Activated CD4-positive, CD25-positive, alpha-beta regulatory T cell (primary cell): ENCODE results near the gene MRPL19.
"Not testable (repeated sequence)": the region's sequence is repeated elsewhere in the genome, so short reads cannot be mapped to it uniquely, and the experiment has no call there.

Experiments
- DNase-seq, 4 experiments: peaks; one replicate each; lab custom pipeline; 2025; lab: John Stamatoyannopoulos, UW

MRPL19 gene

DNA sequence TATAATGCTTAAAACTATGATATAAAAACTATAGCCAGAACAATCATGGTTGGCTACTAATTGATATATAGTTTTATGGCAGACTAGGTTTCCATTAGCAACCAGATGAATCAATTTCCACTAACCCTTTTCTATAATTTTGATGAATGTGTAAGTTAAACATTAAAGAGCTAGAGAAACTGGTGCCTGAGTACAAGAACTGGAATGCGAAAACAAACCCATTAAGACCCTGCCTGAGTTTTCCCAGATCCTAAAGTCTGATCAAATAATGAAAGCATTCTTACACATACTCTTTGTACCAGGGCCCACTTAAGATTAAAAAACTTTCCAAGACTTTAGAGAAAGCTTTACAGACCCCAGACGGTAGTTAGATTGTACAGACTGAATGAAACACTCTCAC, 21.3 kb downstream of the MRPL19 start:
- DNase-seq, result no peak

- DNase-seq, result not testable (repeated sequence)
Observed at GRCh38 chr2:75675423-75675822, 28.8 kb downstream of the MRPL19 start.

DNA sequence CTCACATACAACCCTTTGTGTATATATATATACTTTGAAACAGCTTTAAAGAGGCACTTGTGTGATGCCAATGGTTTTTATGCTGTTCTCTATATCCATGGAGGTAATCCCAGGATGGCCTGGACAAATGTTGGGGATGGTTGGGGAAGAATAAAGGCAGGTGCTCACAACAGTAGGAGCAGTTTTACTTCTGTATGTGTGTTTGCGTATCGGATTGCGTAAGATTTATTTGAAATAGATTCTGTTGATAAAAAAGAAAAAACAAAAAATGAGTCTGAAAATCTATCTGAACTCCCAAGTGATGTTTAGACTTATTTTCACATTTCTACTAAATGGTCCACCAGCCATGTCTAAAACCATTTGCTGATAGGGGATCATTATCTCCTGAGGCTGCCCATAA, 29.3 kb downstream of the MRPL19 start:
- DNase-seq, result no peak

DNA sequence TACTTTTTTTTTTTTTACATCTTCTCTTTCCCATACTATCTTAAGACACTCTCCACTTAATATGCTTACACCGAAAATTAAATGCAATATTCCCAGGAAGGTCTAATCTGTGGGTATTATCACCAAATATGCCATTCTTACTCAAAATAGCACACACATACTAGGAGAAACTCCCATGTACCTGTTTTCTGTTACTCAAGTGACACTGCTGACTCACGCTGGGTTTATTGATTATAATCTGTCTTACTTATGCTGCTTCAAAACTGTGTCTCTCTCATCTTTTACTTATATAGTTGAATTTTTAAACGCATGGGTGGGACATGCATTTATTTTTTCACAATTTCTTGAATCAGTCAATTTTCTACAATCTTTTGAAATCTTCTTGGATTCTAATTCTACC, 29.9 kb downstream of the MRPL19 start:
- no peak for DNase-seq

GRCh38 chr2:75679556-75679955, 33.0 kb downstream of the MRPL19 start:
- no peak for DNase-seq

- DNase-seq, result no peak
Observed at GRCh38 chr2:75680402-75680801, 33.8 kb downstream of the MRPL19 start.

- not testable (repeated sequence) for DNase-seq
Observed at GRCh38 chr2:75683430-75683829, 36.8 kb downstream of the MRPL19 start.

DNA sequence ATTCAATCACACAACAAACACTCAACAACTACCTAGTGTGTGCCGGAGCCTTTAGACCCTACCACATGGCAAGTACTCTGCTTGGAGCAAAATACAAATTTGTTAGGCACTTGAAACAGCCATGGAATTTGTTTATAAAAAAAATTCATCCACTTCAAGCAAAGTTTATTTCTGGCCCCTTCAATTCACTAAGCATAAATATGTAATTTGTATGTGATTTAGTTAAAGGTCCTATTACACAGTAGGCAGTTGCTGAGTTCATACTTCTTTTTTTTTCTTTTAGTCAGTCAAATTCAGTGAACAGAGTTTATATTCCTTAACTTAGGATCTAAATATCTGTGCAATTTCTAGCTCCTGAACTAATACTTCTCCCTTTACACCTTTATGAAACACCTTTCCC, 41.6 kb downstream of the MRPL19 start:
- no peak for DNase-seq

GRCh38 chr2:75698918-75699317, 52.3 kb downstream of the MRPL19 start:
- no peak for DNase-seq

DNA sequence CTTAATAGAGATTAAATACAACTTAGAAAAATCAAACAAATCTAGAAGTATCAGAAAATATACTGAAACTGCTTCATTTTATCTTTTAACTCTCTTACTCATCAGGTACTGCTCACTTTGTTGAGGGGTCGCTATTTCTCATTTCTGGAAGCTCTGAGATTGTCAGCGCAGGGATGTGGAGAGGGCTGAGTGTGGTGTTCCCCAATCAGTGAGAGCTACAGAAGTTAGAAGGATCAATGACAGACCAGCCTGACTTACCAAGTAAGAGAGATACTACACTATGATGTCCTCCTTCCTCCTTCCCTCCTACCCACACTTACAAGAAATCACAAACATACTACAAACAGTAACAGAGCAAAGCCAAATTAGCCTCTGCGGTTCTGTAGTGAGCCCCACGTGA, 56.0 kb downstream of the MRPL19 start:
- no peak for DNase-seq

DNA sequence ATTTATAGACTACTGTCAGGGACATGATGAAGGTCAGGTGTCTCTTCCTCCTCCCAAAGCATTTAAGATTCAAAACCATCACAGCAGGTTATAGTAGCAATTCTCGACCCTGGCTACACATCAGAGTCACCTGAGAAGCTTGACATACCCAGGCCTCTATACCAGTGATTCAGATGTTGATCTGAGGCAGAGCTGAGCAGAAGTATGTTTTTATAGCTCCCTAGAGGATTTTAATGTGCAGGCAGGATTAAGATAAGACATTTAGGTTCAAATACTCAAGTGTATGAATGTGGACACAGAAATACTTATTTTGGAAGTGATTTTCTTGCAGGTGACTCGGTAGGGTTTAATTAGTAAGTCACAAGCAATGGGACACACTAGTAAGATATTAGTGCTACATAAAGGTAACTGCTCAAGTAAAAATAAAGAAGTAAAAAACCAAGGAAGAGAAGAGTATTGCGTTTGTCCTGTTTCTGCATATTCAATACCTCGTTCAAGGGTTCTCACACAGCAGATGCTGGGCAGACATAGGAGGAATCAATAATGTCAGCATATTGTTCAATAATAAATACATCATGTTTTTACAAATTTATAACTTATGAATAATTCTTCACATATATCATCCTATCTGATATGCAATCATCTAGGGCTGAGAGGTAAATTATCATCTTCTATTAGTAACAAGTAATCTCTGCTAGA, 57.2 kb downstream of the MRPL19 start:
- no peak for DNase-seq

DNA sequence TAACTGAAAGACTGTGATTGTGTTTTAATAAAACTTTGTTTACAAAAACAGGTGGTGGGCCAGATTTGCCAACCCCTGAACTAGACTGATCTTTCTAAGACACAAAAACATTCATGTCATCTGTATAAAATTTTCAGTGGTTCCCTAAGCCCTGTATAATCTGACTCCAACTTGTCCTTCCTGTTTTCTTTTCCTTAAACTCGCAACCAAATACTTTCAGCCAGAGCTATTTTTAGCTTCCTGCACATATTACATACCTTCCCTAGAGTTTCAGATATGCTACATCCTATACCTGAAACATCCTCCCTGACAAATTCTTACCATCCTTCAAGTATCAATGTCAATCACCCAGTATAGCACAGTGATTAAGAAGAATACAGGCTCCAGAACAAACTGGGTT, 59.3 kb downstream of the MRPL19 start:
- DNase-seq, result no peak

DNA sequence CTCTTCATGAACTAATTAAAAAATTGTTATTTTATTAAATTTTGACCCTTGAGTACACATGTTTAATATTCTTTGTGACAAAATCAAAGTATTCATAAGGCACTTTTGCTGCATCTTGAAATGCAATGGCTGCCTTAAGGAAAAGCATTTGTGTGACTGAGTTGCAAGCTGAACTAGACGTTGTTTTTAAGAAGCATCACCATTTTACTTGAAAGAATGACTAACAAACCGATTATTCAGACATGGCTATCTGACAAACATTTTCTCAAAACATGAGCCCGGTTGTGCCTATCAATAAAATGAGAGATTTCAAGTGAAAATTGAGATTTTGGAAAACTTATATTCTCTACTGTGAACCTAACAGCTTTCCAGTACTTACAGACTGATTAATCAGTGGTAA, 61.3 kb downstream of the MRPL19 start:
- DNase-seq, result no peak

- DNase-seq, result no peak
Observed at GRCh38 chr2:75709297-75709696, 62.7 kb downstream of the MRPL19 start.

- no peak for DNase-seq
Observed at GRCh38 chr2:75710220-75710576, 63.6 kb downstream of the MRPL19 start.

GRCh38 chr2:75710577-75711253, 64.1 kb downstream of the MRPL19 start, which contains the start of gene GCFC2:
TSS of gene GCFC2 (minus strand) at chr2:75710915. CDS start at chr2:75710855, 60 bp downstream.
- peak; percentile 75 to 83 (median 78) for DNase-seq

GRCh38 chr2:75711590-75711989, 65.0 kb downstream of the MRPL19 start:
- not testable (repeated sequence) for DNase-seq

GRCh38 chr2:75716406-75716805, 69.8 kb downstream of the MRPL19 start:
- no peak for DNase-seq

DNA sequence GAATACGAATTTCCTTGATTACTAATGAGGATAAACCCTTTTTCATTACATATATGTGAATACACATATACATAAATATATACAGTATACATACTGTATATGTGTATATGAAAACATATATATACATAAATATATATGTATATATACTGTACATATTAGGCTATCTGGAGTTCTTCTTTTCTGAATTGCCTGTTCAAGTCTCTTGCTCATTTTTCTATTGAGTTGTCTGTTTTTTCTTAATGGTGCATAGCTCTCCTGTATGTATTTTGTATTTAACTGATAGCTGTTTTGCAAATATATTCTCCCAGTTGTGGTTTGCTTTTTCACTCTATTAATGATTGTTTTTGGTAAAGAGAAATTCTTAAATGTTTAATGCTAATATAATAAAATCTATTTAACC, 73.0 kb downstream of the MRPL19 start:
- no peak for DNase-seq

DNA sequence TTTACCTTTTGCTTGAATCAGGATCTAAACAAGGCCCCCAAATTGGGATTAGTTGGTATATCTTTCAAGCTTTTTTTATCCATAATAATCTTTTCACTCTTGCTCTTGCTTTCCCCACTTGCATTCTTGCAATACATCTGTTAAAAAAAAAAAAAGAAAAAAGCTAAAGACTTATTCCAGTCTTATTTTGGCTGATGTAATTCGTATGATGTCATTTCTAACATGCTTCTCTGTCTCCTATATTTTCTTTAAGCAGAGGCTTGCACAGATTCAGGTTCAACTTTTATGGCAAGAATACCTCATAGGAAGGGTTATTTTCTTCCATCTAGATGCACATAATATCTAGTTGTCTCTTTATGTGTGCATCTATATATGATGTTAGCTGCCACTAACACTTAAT, 73.9 kb downstream of the MRPL19 start:
- DNase-seq, result no peak

GRCh38 chr2:75722687-75723086, 76.1 kb downstream of the MRPL19 start:
- no peak for DNase-seq

GRCh38 chr2:75728614-75729419, 82.2 kb downstream of the MRPL19 start:
- DNase-seq, result no peak

- DNase-seq, result no peak
Observed at GRCh38 chr2:75729861-75730260, 83.3 kb downstream of the MRPL19 start.
